Measurements from ENCODE around the gene NFE2L2.
"Not testable (repeated sequence)": the region's sequence is repeated elsewhere in the genome, so short reads cannot be mapped to it uniquely, and the experiment has no call there.

NFE2L2 gene

GRCh38 chr2:177256026-177256425 lies 8.5 kb downstream of the NFE2L2 start:
- DNase-seq: no peak

DNA sequence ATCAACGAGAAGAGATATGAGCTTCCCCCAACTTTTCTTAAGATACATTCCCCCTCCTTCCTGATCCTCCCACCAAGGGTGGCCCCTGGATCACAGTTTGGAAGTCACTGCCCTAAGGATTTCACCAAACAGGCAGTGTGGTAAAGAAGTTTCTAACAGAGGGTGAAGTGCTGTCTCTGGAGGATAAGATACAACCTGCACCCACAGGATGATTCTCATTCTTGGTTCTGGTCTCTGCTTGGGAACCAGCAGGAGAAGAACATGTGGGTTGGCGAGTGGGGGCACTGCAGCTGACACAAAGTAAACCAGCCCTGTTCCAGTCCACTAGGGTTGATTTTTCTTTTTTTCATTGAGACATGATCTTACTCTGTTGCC lies 9.3 kb downstream of the NFE2L2 start:
- DNase-seq: peak in 1 of 2 donors; percentile 0

DNA sequence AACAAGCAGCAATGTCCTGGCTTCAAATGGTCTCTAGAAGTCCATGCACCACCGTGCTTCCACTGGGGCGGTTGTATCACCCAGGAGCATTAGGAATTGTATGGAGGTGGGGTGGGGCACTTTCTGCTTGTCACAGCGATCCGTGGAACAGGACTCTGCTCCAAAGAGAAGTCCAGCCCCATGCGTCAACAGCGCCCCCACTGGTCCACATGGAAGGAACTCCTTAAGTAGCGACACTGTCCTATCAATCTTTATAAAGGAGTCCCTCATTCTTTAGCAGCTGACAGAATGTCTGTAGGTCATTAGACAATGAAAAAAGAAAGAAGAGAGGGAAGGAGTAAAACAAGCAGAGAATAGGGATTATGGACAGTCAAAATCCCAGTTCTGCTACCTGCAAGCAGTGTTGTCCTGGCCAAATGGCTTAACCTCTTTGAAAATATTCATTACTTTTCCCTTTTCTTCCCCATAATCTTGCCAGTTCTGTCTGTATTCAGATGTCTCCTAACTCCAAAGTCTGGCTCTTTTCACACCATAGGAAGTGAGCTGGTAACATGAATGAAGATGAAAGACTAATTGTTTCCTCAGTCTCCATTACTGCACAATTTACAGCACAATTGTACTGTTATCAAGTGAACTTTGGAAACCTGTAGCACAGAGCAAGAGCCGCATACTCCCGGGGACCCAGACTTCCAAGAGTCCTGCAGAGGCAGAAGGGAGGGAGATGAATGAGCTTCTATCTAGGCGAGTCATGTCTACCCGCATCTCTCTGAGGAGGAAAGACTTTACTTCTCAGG lies 9.9 kb downstream of the NFE2L2 start:
- DNase-seq: peak in 1 of 2 donors; percentile 5

- DNase-seq: no peak
Measured at GRCh38 chr2:177253704-177254103, 10.8 kb downstream of the NFE2L2 start.

DNA sequence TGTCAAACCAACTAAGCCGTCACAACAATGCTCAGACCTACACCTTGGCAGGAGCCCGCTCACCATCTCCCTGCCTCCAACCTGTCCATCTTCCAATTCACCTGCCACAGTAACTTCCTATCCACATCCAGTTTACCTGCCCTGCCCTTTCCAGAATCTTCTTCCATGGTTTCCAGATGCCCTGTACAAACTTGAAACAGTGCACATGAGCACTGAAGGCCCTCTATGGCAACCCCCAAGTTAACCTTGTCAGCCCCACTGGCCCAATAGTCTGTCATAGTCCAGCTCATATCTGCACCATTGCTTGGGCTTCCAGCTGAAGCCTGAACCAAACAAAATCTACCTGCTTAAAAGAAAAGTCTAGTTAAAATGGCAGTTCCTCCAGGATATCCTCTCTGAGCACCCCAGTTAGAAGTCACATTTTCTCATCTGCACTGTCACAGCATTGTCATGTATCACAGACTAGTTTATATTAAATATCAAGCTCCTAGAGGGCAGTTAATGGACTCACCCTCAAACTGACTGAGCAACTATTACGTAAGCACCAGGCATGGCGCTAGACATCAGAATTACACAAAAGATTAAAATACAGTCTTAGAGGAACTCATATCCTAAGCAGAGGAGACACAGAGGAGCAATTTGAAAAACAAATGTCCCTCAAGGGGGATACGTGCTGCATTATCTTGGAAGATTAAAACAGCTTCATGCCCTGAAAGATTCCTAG lies 11.6 kb downstream of the NFE2L2 start:
- peak in 1 of 2 donors; percentile 6 for DNase-seq

DNA sequence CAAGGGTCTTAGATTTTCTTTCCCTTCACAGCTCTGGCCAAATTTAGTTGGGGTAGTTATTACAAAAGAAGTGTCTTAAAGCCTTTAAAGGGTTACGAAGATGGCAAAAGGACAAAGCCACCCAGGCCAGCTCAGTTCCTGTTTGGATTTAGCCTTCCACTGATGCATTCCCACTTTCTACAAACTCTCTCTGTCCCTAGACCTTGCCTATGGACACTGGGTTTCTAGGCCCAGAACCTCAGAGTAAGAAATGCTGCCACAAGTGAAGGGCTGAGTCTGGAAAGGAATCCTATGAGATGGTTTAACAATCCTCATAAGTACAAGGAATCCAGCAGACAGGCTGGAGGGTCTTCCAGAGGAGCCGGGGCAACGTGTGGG lies 13.4 kb downstream of the NFE2L2 start:
- no peak for DNase-seq

DNA sequence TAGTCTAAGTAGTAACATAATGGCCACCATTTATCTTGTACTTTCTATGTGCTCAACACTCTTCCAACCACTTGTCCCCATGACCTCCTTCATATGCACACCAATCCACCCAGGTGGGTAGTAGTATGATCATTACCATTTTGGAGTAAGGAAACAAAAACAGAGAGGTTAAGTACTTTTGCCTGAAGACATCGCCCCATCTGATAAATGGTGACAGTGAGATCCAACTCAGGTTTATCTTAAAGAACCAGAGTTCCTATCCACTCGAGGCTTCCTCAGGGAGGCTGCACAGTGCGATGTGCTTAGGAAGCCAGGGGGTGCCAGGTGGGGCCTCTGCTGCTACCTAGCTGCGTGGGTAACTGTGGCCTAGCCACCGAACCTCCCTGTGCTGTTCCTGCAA lies 14.1 kb downstream of the NFE2L2 start:
- DNase-seq: no peak

- no peak for DNase-seq
Measured at GRCh38 chr2:177249038-177249437, 15.5 kb downstream of the NFE2L2 start.

GRCh38 chr2:177247693-177248262 lies 16.7 kb downstream of the NFE2L2 start:
- DNase-seq: no peak

DNA sequence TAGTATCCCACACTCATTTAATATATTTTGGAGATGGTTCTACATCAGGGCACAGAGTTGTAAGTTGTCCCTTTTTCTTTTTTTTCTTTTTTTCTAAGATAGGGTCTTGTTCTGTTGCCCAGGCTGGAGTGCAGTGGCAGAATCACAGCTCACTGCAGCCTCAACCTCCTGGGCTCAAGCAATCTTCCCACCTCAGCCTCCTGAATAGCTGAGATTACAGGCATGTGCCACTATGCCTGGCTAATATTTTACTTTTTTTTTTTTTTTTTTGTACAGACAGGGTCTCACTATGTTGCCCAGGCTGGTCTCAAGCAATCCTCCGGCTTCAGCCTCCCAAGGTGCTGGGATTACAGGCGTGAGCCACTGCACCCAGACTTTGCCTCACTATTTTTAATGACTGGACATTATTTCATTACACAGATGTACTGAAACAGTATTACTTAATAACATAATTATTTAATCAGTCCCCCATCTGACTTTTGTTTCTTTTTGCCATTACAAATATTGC lies 17.9 kb downstream of the NFE2L2 start:
- not testable (repeated sequence) for DNase-seq

DNA sequence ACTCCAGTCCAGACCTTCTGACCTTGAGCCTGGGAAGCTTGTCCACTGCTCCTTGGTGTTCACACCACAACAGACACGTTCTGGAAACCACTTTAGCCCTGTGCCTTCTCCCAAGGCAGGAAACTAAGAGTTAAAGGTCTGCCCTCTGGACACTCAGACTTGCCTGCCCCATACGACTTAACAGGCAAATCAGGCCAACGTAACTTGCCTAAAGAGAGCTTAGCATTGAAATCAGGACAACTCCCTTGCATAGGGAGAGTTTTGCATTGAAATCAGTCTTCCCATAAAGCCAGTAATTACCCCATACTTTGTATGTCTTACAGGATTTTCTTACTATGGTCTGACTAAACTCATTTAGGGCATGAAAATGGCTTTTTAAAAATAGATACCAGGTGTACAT lies 18.5 kb downstream of the NFE2L2 start:
- no peak for DNase-seq

DNA sequence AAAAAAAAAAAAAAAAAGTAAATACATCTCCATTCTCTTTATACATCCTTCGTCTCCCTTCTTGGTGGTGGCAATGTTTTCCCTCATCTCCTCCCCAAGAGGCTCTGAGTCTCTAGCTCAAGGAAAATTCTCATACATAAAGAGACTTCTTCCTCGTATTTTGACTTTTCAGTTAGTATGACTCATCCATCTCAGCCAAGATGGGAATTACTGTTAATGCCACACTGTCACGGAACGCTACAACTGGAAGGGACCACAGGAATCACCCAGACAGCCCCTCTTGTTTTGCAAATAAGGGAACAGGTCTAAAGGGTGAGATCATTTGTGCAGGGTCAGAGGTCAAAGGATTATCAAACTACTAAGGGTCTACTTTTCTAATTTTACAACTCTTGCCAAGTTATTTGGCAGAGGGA lies 19.5 kb downstream of the NFE2L2 start:
- no peak for DNase-seq

- DNase-seq: no peak
Measured at GRCh38 chr2:177244244-177244771, 20.2 kb downstream of the NFE2L2 start.

DNA sequence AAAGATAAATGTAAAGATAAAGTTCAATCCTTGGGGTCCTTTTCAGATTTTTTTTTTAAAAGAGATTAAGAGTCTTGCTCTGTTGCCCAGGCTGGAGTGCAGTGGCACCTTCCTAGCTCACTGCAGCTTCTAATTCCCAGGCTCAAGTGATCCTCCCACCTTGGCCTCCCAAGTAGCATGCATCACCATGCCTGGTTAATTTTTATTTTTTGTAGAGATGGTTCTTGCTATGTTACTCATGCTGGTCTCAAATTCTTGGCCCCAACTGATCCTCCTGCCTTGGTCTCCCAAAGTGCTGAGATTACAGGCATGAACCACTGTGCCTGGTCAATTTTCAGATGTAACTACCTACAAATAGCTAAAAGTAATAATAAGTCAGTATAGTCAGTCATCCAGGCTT lies 21.1 kb downstream of the NFE2L2 start:
- DNase-seq: no peak

GRCh38 chr2:177243073-177243472 lies 21.5 kb downstream of the NFE2L2 start:
- no peak for DNase-seq

- DNase-seq: no peak
Measured at GRCh38 chr2:177242121-177242987, 22.2 kb downstream of the NFE2L2 start.

- no peak for DNase-seq
Measured at GRCh38 chr2:177241711-177242120, 22.8 kb downstream of the NFE2L2 start.

DNA sequence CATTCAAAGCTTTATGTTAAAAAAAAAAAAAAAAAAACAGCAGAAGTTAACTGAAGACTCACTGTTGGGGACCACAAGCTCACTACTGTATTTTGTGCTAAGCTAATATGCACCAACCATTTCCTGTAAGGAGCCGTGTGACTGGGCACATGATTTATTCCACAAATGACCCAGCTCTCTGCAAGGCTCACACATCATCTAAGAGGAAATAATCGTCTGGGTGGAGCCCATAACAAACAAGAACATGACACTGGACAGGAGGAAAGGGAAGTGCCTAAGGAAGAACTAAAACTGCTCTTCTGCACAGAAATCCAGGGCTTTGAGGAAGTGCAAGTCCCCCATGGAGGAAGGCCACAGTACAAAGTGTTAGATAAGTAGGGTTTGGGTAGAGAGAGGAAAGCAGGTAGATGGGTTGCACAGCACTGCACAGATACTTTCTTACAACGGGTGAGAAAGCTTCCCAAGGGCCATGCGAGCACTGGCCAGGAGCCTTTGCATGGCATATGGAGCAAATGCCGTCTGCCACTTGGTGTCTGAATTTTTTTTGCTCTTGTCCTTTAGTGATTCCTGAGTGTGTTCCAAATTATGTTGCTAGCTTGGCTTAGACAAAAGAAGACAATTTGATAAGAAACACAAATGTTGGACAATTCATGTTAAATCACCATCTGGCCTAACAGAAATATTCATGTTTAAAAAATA lies 24.4 kb downstream of the NFE2L2 start:
- DNase-seq: peak; percentile 64 to 72

- DNase-seq: no peak
Measured at GRCh38 chr2:177239053-177239452, 25.5 kb downstream of the NFE2L2 start.

DNA sequence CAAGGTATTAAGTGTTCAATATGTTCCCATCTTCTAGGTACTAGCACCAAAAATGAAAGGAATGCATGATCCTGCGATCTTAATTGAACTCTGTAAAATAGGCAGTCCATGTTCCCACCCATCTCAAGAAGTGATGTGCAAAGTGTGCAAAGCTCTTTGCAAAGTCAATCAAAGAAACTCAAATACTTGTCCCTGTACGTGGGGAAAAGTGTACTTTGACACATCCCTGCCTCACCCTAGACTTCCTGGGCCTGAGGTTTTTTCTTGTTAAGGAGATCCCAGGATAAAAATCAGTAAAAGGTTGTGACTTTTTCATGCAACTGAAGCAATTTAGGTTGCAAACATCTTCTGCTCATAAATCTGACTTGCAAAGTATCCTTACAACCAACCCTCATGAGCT lies 26.6 kb downstream of the NFE2L2 start:
- no peak for DNase-seq

DNA sequence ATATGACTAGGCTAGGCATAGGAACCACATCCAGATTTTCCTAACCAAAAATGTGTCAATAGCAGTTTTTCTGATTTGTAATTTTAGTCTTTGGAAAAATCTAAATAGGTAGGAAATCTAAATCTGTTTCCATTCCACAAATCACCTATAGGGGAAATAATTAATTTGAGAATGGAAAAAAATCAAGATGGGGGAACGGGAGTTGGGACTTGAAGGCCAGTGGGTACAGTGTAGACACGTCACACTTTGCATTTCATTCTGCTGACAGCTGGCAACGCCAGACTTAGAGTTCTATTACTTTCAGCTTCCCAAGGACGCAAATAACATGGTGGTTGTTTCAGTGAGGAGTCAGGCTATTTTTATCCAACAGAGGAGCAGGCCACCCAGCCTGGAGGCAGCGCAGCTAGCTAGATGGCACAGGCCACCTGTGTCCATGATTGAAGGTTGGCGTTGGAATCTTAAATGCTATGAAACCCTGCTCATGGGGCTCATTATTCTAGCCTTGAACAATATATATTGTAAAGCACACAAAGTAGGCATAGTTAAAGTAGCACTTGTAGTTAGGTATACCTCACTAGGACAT lies 28.6 kb downstream of the NFE2L2 start:
- DNase-seq: no peak

GRCh38 chr2:177234267-177234666 lies 30.3 kb downstream of the NFE2L2 start:
- DNase-seq: no peak

Data from CD4-positive, alpha-beta T cell treated with Interleukin-4 for 1 hour (primary cell).